GM12801 (cell line): ENCODE measurements around the gene MAPK13.
A peak's percentile ranks its signal among the peaks of the same experiment; 100 is the strongest.

Experiments
- CTCF ChIP-seq: IDR thresholded peaks from one replicate; pipeline ENCODE4 v1.5.1; 2011; ENCODE audit warnings: control low read depth; ENCODE audit not compliant: insufficient read length; ENCODE audit errors: extremely low read depth

The MAPK13 gene

GRCh38 chr6:36129941-36130666 lies at the start of gene MAPK13:
MAPK13 (plus strand) TSS chr6:36130513; CDS start chr6:36130583, 70 bp downstream.
- no peak for TF ChIP-seq CTCF

GRCh38 chr6:36082318-36082717 lies 48.0 kb upstream of the MAPK13 start:
- no peak for TF ChIP-seq CTCF

- TF ChIP-seq CTCF: no peak
Observed at GRCh38 chr6:36083446-36083845, 46.9 kb upstream of the MAPK13 start.

DNA sequence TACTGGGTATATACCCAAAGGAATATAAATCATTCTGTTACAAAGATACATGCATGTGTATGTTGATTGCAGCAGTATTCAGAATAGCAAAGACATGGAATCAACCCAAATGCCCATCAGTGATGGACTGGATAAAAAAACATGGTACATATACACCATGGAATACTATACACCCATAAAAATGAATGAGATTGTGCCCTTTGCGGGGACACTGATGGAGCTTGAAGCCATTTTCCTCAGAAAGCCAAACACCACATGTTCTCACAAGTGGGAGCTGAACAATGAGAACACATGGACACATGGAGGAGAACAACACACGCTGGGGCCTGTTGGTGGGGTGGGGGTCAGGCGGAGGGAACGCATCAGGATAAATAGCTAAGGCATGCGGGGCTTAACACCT lies 41.3 kb upstream of the MAPK13 start:
- TF ChIP-seq CTCF: no peak

DNA sequence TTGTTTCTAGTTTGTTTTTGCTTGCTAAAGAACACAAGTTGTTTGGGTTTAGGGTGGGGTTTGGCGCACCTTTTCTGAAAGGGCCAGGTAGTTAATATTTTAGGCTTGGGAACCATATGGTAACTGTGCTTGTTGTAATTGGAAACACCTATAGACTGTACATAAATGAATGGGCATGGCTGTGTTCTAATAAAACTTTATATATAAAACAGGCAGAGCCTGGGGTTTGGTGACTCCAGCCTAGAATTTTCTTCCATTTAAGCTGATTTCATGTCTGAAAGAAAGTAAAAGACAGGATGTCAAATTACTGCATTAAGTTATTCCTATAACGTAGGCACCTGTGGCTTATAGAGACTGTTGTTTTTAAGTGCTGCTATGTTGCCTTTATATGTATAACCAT lies 36.1 kb upstream of the MAPK13 start:
- no peak for TF ChIP-seq CTCF

DNA sequence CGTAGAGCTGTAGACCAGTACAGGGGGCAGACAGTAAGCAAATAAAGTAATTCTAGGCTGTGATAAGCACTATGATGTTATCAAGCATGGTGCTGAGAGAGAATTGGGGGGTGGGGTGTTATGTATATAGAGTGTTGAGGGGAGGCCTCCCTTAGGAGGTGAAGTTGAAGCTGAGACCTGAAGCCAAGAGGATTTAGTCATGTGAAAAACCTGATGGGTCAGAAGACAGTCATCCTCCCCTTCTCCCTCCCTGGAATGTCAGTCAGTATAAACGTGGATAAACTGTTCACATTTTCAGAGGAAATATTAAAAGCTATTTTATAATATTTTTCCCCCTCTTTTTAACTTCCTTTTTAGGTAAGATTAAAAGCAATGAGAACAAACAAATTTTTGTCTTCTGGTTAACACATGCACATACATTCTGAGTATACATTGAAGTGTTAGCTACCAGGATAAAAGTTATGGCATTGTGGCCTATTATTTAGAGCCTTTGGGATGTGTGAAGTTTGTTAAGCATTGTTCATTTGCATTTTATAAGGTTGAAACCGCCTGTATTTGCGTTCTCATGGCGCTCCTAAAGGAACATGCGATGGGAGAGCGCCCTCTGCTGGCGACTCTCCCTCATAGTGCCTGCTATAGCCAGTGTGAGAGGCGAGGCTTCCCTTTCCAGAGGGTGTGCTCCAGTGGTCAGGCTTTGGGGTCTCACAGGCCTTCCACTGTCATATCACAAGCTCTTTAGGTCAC lies 35.4 kb upstream of the MAPK13 start:
- peak; percentile 27 for TF ChIP-seq CTCF

DNA sequence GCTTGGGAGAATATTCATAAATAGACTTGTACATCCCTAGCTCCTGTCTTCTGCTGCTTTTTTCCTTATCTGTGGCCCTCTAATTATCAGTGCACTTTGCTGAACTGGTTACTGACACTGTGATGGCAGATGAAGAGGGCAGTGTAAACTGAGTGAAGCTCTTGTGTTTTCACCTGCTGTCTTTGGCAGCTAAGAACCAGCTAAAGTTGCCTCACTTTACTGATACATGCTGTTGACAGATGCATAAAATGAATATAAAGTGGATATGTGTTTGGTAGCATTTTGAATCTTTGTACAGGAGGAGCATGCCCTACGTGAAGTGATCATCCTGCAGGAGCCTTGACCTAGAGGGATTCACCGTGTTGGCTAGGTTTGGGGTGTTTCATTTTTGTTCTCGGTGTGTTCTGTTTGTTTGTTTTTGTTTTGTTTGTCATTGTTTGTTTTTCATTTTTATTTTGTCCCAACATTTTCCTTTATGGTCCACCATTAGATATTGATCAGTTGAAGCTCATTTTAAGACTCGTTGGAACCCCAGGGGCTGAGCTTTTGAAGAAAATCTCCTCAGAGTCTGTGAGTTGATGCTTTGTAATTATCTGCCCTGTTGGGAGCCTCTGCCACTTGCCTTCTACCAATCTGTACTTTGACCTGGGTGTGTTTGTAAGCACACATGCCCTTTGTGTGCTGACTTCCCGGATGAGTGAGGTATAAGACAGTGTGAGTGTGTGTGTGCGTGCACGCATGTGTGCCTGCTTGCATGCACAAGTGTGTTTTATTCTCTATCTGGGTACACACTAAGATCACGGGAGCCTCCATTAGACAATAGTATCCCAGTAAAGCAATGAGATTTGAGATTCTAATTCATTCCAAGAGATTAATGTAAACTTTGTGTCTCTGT lies 34.6 kb upstream of the MAPK13 start:
- TF ChIP-seq CTCF: no peak
